GM12873 (cell line): Measurements from ENCODE around the gene SCN5A.

Experiments
- TF ChIP-seq, protein P1 (sequence below): IDR thresholded peaks from 2 replicates; pipeline ENCODE4 v1.5.1; 2012; ENCODE audit warnings: low read depth, mild to moderate bottlenecking, moderate library complexity, low read length, control low read depth; ENCODE audit not compliant: insufficient read depth; ENCODE audit errors: missing control alignments

SCN5A gene

DNA sequence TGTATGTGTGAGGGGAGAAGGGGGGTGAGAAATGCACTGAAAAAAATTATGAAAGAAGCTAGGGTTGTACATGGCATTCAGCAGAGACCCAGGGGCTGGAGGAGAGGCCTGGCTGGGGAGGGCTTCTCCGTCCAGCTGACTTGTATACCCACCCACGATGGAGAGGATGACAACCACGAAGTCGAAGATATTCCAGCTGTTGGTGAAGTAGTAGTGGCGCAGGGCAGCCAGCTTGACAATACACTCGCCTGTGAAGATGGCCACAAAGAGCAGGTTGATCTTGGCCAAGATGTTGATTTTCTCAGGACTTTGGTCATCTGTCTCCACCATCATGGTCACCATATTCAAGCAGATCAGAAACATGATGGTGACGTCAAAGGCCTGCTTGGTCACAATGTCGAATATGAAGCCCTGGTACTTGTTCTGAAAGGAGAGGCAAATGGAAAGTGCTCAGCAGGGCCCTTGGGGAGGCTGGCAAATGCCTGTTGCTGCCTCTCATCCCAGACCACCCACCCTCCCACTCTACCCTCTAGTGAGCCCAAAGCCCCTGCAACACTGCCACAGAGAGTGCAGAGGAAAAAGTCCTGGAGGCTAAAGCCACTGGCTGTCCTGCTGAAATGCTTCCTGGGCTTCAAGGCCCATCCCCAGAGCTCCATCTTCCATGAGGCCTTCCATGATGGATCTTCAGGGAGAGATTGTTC is 95.2 kb downstream of the SCN5A start:
- TF ChIP-seq, protein P1, sequence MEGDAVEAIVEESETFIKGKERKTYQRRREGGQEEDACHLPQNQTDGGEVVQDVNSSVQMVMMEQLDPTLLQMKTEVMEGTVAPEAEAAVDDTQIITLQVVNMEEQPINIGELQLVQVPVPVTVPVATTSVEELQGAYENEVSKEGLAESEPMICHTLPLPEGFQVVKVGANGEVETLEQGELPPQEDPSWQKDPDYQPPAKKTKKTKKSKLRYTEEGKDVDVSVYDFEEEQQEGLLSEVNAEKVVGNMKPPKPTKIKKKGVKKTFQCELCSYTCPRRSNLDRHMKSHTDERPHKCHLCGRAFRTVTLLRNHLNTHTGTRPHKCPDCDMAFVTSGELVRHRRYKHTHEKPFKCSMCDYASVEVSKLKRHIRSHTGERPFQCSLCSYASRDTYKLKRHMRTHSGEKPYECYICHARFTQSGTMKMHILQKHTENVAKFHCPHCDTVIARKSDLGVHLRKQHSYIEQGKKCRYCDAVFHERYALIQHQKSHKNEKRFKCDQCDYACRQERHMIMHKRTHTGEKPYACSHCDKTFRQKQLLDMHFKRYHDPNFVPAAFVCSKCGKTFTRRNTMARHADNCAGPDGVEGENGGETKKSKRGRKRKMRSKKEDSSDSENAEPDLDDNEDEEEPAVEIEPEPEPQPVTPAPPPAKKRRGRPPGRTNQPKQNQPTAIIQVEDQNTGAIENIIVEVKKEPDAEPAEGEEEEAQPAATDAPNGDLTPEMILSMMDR = no peak

DNA sequence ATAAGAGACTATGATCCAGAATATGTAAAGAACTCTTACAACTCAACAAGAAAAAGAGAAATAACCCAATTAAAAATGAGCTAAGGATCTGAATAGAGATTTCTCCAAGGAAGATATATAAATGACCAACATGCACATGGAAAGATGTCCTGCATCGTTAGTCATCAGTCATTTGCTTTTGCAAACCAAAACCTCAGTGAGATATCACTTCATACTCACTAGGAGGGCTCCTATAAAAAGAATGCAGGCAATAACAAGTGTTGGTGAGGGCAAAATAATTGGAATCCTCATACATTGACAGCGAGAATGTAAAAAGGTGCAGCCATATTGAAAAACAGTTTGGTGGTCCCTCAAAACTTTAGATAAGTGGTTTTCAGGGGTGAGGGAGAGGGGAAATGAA is 96.4 kb downstream of the SCN5A start:
- TF ChIP-seq, protein P1 = no peak

DNA sequence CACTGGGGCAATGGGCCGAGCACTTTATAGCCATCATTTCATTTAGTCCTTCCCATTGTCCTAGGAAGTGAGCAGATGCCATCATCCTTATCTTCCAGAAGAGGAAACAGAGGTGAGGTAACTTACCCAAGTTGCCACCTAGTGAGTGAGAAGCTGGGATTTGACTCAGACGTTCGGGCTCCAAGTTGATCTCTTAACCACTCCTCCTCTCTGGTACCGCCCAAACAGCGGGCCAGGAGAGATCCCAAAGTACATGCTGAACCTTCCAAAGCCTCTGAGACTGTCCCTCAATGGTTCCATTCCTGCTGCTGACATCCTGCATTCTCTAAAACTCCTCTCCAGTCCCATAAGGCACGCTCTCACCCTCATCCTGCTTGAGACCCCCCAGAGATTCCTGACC is 97.1 kb downstream of the SCN5A start:
- TF ChIP-seq, protein P1 = no peak

DNA sequence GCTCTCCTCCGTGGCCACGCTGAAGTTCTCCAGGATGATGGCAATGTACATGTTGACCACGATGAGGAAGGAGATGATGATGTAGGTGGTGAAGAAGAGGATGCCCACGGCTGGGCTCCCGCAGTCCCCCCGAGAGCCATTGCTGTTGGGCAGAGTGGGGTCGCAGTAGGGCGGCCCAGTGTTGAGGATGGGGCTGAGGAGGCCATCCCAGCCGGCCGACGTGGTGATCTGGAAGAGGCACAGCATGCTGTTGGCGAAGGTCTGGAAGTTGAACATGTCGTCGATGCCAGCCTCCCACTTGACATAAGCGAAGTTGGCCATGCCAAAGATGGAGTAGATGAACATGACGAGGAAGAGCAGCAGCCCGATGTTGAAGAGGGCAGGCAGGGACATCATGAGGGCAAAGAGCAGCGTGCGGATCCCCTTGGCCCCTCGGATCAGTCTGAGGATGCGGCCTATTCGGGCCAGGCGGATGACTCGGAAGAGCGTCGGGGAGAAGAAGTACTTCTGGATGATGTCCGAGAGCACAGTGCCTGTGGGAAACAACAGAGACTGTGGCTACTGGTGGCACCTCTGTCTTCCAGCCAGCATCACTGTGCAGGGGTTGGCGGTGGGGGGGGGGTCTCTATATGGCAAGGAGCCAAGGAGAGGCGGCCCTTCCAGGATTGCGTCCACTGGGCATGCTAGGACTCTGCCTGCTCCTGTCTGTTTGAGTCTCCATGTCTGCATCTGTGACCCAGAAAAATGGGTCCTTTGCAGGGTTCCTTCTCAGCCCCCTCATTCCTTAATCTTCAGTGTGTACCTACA is 98.3 kb downstream of the SCN5A start:
- TF ChIP-seq, protein P1 = no peak

DNA sequence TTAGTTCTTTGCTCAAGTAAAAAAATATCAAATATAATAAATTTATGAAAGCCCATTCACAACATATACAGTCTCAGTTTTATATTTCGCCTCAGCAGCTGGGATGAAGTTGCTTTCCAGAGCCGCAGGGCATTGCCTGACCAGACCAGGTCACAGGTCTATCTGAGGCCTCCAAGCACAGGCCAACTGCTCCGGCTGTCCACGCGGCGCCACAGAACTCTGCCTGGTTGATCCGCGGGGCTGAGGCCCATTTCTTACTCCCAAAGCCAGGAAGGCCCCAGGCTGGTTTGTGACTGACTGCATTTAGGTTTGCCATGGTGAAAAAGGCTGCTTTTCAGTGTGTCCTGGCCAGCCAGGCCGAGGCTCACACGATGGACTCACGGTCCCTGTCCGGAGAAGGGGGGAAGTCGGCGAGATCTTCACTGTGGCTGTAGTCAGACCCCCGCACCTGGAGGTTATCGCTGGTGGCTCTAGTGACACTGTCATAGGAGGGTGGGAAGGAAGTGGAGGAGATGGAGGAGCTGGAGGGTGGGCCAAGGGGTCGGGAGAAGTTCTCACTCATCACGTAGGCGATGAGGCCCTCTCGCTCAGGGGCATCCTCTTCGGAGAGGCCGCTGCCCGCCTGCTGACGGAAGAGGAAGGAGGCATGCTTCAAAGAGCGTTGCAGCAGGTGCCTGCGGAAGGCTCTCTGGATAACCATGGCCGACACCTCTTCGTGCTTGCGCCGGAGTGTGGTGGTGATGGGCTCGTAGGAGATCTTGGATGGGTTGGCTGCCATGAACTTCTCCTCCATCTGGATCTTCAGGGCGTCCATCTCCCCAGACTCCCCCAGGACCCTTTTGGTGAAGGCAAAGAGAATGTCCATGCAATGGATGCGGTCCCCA is 99.3 kb downstream of the SCN5A start:
- TF ChIP-seq, protein P1 = no peak

DNA sequence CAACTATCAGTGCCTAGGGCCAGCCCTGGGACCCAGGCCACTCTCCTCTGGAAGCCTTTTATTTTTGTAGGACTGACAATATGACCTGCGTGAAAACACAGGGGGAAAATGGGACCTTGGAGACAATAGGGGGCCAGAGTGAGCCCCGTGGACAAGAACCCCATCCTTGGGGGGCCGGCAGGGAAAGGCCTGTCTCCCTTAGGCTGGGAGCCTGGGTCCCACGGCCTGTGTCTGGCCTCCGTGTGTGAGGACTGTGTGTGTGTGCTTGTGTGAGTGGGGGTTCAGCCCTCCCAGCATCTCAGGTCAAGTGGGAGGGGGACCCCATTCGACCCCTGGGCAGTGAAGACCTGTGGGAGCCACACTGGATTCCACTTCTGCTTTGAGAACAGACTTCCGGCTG is 100.0 kb downstream of the SCN5A start:
- TF ChIP-seq, protein P1 = no peak

DNA sequence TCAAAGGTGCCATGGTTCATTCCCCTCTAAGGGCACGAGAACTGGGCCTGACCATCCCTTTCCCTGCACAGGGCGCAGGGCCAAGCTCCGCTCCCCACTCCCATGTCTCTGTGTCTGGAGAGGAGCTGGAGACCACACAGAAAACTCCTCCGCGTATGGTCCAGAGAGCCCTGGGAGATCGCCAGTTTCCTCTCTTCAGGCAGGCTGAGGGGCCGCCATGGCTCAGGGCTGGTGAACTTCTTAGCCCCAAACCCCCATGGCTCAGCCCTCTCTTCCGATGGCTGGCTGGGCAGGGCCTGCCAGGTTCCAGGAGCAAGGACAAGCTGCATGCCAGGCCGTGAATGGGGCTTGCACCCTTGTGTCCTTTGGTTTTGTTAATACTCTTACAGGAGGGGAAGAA is 100.4 kb downstream of the SCN5A start:
- TF ChIP-seq, protein P1 = no peak
